SK-N-SH (cell line): ENCODE results near the gene ZBTB24. TPM values are rescaled to one million over a fixed set of nuclear protein-coding genes. Genes with fewer than 3 reads are reported as not detected.

Experiments
- CTCF ChIA-PET: fragments of 300-600, 350-600 bp; formaldehyde crosslinking; extraction: SDS; loops from one replicate; lab custom pipeline; 2021; lab: Yijun Ruan, JAX
- POLR2A ChIA-PET: fragments of 350-600 bp; sonication (Branson Sonifier 250); formaldehyde crosslinking; extraction: SDS; loops from one replicate; lab custom pipeline; 2020; ENCODE audit warnings: antibody characterized with exemption, inconsistent platforms; lab: Yijun Ruan, JAX
- DNase-seq: peaks from one replicate; pipeline ENCODE4 v3.0.0; 2012
- H2AFZ ChIP-seq: fragments of 200-600 bp; sonication (generic); 2 replicates; pipeline ENCODE4 v1.8.1; 2016; ENCODE audit warnings: antibody characterized with exemption, mild to moderate bottlenecking, low read depth
- H3F3A ChIP-seq: fragments of 200-600 bp; sonication (generic); replicated peaks from 2 replicates; pipeline ENCODE3; 2016; ENCODE audit warnings: antibody characterized with exemption, mild to moderate bottlenecking; ENCODE audit not compliant: insufficient read depth
- H3K27ac ChIP-seq, 2 experiments: fragments of 200-500 bp in 1 of 2; fragments of 200-600 bp in 1 of 2; sonication (Bioruptor generic) in 1 of 2; sonication (generic), shearing (Covaris generic) in 1 of 2; 2 replicates each; pipeline versions ENCODE4 v1.5.1 to v1.6.1; 2014 to 2016; ENCODE audit warnings: low read depth in 2 of 2, inconsistent platforms in 1 of 2, low read length in 1 of 2, mild to moderate bottlenecking in 1 of 2, mixed read lengths in 1 of 2
- H3K27me3 ChIP-seq: fragments of 200-600 bp; sonication (generic), shearing (Covaris generic); 2 replicates; pipeline ENCODE4 v1.6.1; 2016; ENCODE audit warnings: mixed run types; ENCODE audit not compliant: insufficient read depth
- H3K36me3 ChIP-seq, 2 experiments: fragments of 200-500 bp in 1 of 2; fragments of 200-600 bp in 1 of 2; sonication (Bioruptor generic) in 1 of 2; sonication (generic) in 1 of 2; replicated peaks in 1 of 2; 2 replicates each; pipeline versions ENCODE3 to v1.5.1; 2014 to 2016; ENCODE audit warnings: low read length in 1 of 2, mild to moderate bottlenecking in 1 of 2; ENCODE audit not compliant: insufficient read depth in 2 of 2, control insufficient read depth in 1 of 2
- H3K4me1 ChIP-seq, 2 experiments: fragments of 200-500 bp in 1 of 2; fragments of 200-600 bp in 1 of 2; sonication (Bioruptor generic) in 1 of 2; sonication (generic), shearing (Covaris generic) in 1 of 2; 2 replicates each; pipeline versions ENCODE4 v1.5.1 to v1.6.1; 2014 to 2016; ENCODE audit warnings: low read depth in 1 of 2, low read length in 1 of 2, mixed run types in 1 of 2; ENCODE audit not compliant: insufficient read depth in 2 of 2, control insufficient read depth in 1 of 2
- H3K4me2 ChIP-seq: fragments of 200-600 bp; sonication (generic), shearing (Covaris generic); 2 replicates; pipeline ENCODE4 v1.6.1; 2017; ENCODE audit warnings: mixed run types
- H3K4me3 ChIP-seq, 2 experiments: fragments of 200-500 bp in 1 of 2; fragments of 200-600 bp in 1 of 2; sonication (Bioruptor generic) in 1 of 2; sonication (generic), shearing (Covaris generic) in 1 of 2; 2 replicates each; pipeline versions ENCODE4 v1.5.1 to v1.8.1; 2014 to 2016; ENCODE audit warnings: low read depth in 2 of 2, inconsistent platforms in 1 of 2, low read length in 1 of 2, mild to moderate bottlenecking in 1 of 2, mixed read lengths in 1 of 2, moderate library complexity in 1 of 2
- H3K79me2 ChIP-seq: fragments of 200-600 bp; sonication (generic); 2 replicates; pipeline ENCODE4 v1.8.1; 2017; ENCODE audit warnings: mild to moderate bottlenecking; ENCODE audit not compliant: insufficient read depth
- H3K9ac ChIP-seq: fragments of 200-600 bp; sonication (generic); 2 replicates; pipeline ENCODE4 v1.6.1; 2017; ENCODE audit warnings: mixed run types
- H3K9me2 ChIP-seq: fragments of 200-600 bp; sonication (generic); 2 replicates; pipeline ENCODE4 v1.6.1; 2017; ENCODE audit warnings: mixed run types
- H3K9me3 ChIP-seq: fragments of 200-600 bp; sonication (generic); 2 replicates; pipeline ENCODE4 v1.6.1; 2017; ENCODE audit warnings: mixed run types, mild to moderate bottlenecking, moderate library complexity
- H4K20me1 ChIP-seq: fragments of 200-600 bp; sonication (generic); 2 replicates; pipeline ENCODE4 v1.6.1; 2017; ENCODE audit warnings: mild to moderate bottlenecking, mixed run types; ENCODE audit not compliant: insufficient read depth
- CHD2 ChIP-seq: fragments of 150-350 bp; IDR thresholded peaks from 2 replicates; pipeline ENCODE4 v1.6.1; 2018; ENCODE audit warnings: low read length; ENCODE audit not compliant: partially characterized antibody
- ELF1 ChIP-seq: IDR thresholded peaks from 2 replicates; pipeline ENCODE4 v1.4.0; 2012
- EP300 ChIP-seq, 2 experiments: IDR thresholded peaks; 2 replicates each; pipeline versions ENCODE4 v1.4.0 to v1.6.1; 2012; ENCODE audit warnings: borderline replicate concordance in 1 of 2, low read depth in 1 of 2, low read length in 1 of 2
- EZH2phosphoT487 ChIP-seq: fragments of 200-600 bp; sonication (generic); IDR thresholded peaks from 2 replicates; pipeline ENCODE4 v1.6.1; 2017; ENCODE audit warnings: low read depth, mixed run types, mild to moderate bottlenecking, antibody characterized with exemption, moderate library complexity, borderline replicate concordance
- FOSL2 ChIP-seq: IDR thresholded peaks from 2 replicates; pipeline ENCODE4 v1.4.0; 2012; ENCODE audit warnings: low read depth, mild to moderate bottlenecking, moderate library complexity, borderline replicate concordance
- POLR2AphosphoS5 ChIP-seq: IDR thresholded peaks from 2 replicates; pipeline ENCODE4 v1.6.1; 2012; ENCODE audit warnings: low read depth, low read length
- RCOR1 ChIP-seq: fragments of 150-350 bp; IDR thresholded peaks from 2 replicates; pipeline ENCODE4 v1.6.1; 2017; ENCODE audit warnings: antibody characterized with exemption, low read length
- SMC3 ChIP-seq: IDR thresholded peaks from 2 replicates; pipeline ENCODE4 v1.6.1; 2012; ENCODE audit warnings: low read depth, low read length, improper control_type of control experiment
- TCF12 ChIP-seq: IDR thresholded peaks from 2 replicates; pipeline ENCODE4 v1.4.0; 2012
- WGBS: methylation state at CpG from one replicate; pipeline ENCODE4 v1.1.6; 2017; ENCODE audit warnings: low lambda C conversion rate; 5-methylcytosine and 5-hydroxymethylcytosine counted together
- polyA plus RNA-seq, 3 experiments: library from polyadenylated mRNA; depleted of rRNA; stranded (reverse); fragments of >200 nt; gene quantifications; 2 replicates each; pipeline ENCODE4 v1.2.3, GENCODE V29; 2012
- TF ChIP-seq, protein P1 (sequence below): fragments of 150-350 bp; IDR thresholded peaks from 2 replicates; pipeline ENCODE4 v1.6.1; 2016; ENCODE audit warnings: mild to moderate bottlenecking, low read depth, low read length
- TF ChIP-seq, protein P2 (sequence below): fragments of 150-350 bp; IDR thresholded peaks from 2 replicates; pipeline ENCODE4 v1.6.1; 2017; ENCODE audit warnings: antibody characterized with exemption, low read length, low read depth, borderline replicate concordance
- TF ChIP-seq, protein P3 (sequence below): IDR thresholded peaks from 2 replicates; pipeline ENCODE4 v1.4.0; 2012; ENCODE audit warnings: low read depth, borderline replicate concordance
- TF ChIP-seq, protein P4 (sequence below): IDR thresholded peaks from 2 replicates; pipeline ENCODE4 v1.6.1; 2012; ENCODE audit warnings: mild to moderate bottlenecking, low read depth, low read length, moderate library complexity
- TF ChIP-seq, protein P5 (sequence below): IDR thresholded peaks from 2 replicates; pipeline ENCODE4; 2012
- TF ChIP-seq, protein P6 (sequence below): IDR thresholded peaks from 2 replicates; pipeline ENCODE4 v1.4.0; 2012; ENCODE audit warnings: low read depth, borderline replicate concordance

The ZBTB24 gene
- polyA plus RNA-seq, 1 of the 3 experiments (the other 2 are of a cell fraction), result 1.7 TPM

DNA sequence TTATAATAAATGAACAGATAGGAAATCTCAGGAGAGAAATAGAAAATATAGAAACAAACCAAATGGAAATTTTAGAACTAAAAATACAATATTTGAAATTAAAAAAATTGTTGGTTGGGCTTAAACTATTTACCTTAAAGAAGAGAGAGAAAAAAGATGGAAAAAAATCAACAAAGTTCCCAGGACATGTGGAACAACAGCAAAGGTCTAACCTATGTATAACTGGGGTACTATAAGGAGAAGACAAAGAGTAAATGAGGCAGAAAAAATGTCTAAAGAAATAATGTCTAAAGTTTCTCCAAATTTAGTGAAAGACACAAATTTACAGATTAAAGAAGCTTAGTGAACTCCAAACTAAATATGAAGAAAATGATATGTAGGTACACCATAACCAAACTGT lies 41.1 kb upstream of the ZBTB24 start:
- Histone ChIP-seq H3K9ac (no peak overlapping the region), H3K36me3 (no peaks in the 10 kb centered on the region), H4K20me1 (no peaks in the 10 kb centered on the region), H2AFZ (no peak overlapping the region), H3K27ac (no peak overlapping the region), H3K79me2 (no peaks in the 10 kb centered on the region), H3K9me3 (peaks cover 10% of the 10 kb centered on the region; the same call in 1 of the 2 replicates), H3K4me2 (no peak overlapping the region), H3K4me3 (no peak overlapping the region), H3K9me2 (no peaks in the 10 kb centered on the region), H3K4me1 (no peaks in the 10 kb centered on the region), H3K27me3 (no peaks in the 10 kb centered on the region), H3F3A (no peaks in the 10 kb centered on the region)
- no peak for TF ChIP-seq EP300 (IDR thresholded peaks at IDR 0.05; ENCODE audit: borderline replicate concordance in 1 of 2, low read depth in 1 of 2, low read length in 1 of 2)
- TF ChIP-seq, protein P1, sequence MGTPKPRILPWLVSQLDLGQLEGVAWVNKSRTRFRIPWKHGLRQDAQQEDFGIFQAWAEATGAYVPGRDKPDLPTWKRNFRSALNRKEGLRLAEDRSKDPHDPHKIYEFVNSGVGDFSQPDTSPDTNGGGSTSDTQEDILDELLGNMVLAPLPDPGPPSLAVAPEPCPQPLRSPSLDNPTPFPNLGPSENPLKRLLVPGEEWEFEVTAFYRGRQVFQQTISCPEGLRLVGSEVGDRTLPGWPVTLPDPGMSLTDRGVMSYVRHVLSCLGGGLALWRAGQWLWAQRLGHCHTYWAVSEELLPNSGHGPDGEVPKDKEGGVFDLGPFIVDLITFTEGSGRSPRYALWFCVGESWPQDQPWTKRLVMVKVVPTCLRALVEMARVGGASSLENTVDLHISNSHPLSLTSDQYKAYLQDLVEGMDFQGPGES, result no peak
- no peak for TF ChIP-seq TCF12
- TF ChIP-seq, protein P2, sequence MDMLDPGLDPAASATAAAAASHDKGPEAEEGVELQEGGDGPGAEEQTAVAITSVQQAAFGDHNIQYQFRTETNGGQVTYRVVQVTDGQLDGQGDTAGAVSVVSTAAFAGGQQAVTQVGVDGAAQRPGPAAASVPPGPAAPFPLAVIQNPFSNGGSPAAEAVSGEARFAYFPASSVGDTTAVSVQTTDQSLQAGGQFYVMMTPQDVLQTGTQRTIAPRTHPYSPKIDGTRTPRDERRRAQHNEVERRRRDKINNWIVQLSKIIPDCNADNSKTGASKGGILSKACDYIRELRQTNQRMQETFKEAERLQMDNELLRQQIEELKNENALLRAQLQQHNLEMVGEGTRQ, result no peak
- ChIA-PET POLR2A (no interaction called here), CTCF (no interaction called here)
- no peak for DNase-seq

DNA sequence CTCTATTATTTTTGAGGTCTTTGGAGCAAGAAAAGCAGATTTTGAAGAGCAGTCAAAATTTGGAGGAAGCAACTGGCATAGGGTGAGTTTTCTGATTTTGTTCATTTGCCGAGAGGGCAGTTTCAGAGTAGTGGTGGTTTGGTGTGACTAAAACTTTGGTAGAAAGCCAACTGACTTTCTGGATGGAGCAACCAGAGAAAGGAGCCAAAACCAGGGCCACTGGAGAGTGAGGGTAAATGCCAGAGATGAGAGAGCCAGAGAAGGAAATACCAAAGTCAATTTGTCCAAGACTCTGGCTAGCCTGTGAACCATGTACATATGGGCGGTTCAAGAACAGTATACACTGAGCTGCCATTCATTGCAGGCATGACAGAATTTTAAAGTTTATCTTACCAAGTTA lies 40.5 kb upstream of the ZBTB24 start:
- POLR2A ChIA-PET, result no interaction called here
- no peak overlapping the region for H2AFZ ChIP-seq
- H3K9ac ChIP-seq, result no peak overlapping the region
- H3K4me3 ChIP-seq, result no peak overlapping the region
- H3K9me2 ChIP-seq, result no peaks in the 10 kb centered on the region
- no peaks in the 10 kb centered on the region for H3K79me2 ChIP-seq
- WGBS, result 62% methylated on average over 2 of the region's 2 CpGs
- no peaks in the 10 kb centered on the region for H3K27me3 ChIP-seq
- CTCF ChIA-PET, result no interaction called here
- no peak overlapping the region for H3K27ac ChIP-seq
- no peaks in the 10 kb centered on the region for H3K4me1 ChIP-seq
- no peaks in the 10 kb centered on the region for H3K36me3 ChIP-seq
- H3K4me2 ChIP-seq, result no peak overlapping the region
- H4K20me1 ChIP-seq, result no peaks in the 10 kb centered on the region
- DNase-seq, result no peak
- H3K9me3 ChIP-seq, result peaks cover 10% of the 10 kb centered on the region; the same call in 1 of the 2 replicates
- no peaks in the 10 kb centered on the region for H3F3A ChIP-seq
- TF ChIP-seq RCOR1 (no peak), FOSL2 (no peak), EP300 (IDR thresholded peaks at IDR 0.05; ENCODE audit: borderline replicate concordance in 1 of 2, low read depth in 1 of 2, low read length in 1 of 2) (no peak), CHD2 (no peak), SMC3 (no peak), ELF1 (no peak), EZH2phosphoT487 (no peak), POLR2AphosphoS5 (no peak)
- TF ChIP-seq, protein P3, sequence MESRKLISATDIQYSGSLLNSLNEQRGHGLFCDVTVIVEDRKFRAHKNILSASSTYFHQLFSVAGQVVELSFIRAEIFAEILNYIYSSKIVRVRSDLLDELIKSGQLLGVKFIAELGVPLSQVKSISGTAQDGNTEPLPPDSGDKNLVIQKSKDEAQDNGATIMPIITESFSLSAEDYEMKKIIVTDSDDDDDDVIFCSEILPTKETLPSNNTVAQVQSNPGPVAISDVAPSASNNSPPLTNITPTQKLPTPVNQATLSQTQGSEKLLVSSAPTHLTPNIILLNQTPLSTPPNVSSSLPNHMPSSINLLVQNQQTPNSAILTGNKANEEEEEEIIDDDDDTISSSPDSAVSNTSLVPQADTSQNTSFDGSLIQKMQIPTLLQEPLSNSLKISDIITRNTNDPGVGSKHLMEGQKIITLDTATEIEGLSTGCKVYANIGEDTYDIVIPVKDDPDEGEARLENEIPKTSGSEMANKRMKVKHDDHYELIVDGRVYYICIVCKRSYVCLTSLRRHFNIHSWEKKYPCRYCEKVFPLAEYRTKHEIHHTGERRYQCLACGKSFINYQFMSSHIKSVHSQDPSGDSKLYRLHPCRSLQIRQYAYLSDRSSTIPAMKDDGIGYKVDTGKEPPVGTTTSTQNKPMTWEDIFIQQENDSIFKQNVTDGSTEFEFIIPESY, result no peak
- TF ChIP-seq, protein P4, sequence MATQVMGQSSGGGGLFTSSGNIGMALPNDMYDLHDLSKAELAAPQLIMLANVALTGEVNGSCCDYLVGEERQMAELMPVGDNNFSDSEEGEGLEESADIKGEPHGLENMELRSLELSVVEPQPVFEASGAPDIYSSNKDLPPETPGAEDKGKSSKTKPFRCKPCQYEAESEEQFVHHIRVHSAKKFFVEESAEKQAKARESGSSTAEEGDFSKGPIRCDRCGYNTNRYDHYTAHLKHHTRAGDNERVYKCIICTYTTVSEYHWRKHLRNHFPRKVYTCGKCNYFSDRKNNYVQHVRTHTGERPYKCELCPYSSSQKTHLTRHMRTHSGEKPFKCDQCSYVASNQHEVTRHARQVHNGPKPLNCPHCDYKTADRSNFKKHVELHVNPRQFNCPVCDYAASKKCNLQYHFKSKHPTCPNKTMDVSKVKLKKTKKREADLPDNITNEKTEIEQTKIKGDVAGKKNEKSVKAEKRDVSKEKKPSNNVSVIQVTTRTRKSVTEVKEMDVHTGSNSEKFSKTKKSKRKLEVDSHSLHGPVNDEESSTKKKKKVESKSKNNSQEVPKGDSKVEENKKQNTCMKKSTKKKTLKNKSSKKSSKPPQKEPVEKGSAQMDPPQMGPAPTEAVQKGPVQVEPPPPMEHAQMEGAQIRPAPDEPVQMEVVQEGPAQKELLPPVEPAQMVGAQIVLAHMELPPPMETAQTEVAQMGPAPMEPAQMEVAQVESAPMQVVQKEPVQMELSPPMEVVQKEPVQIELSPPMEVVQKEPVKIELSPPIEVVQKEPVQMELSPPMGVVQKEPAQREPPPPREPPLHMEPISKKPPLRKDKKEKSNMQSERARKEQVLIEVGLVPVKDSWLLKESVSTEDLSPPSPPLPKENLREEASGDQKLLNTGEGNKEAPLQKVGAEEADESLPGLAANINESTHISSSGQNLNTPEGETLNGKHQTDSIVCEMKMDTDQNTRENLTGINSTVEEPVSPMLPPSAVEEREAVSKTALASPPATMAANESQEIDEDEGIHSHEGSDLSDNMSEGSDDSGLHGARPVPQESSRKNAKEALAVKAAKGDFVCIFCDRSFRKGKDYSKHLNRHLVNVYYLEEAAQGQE, result no peak
- TF ChIP-seq, protein P5, sequence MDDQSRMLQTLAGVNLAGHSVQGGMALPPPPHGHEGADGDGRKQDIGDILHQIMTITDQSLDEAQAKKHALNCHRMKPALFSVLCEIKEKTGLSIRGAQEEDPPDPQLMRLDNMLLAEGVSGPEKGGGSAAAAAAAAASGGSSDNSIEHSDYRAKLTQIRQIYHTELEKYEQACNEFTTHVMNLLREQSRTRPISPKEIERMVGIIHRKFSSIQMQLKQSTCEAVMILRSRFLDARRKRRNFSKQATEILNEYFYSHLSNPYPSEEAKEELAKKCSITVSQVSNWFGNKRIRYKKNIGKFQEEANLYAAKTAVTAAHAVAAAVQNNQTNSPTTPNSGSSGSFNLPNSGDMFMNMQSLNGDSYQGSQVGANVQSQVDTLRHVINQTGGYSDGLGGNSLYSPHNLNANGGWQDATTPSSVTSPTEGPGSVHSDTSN, result no peak
- TF ChIP-seq, protein P6, sequence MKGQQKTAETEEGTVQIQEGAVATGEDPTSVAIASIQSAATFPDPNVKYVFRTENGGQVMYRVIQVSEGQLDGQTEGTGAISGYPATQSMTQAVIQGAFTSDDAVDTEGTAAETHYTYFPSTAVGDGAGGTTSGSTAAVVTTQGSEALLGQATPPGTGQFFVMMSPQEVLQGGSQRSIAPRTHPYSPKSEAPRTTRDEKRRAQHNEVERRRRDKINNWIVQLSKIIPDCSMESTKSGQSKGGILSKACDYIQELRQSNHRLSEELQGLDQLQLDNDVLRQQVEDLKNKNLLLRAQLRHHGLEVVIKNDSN, result no peak
